Body of pancreas (tissue), 4 donors: ENCODE measurements around the gene RCC2.

Experiments
- POLR2A ChIP-seq, 3 donors: fragments of 450-650 bp; IDR thresholded peaks; one replicate each; pipeline ENCODE4 v1.6.1; 2016; ENCODE audit warnings: antibody characterized with exemption in 3 of 3, mild to moderate bottlenecking in 2 of 3
- TF ChIP-seq, protein P1 (sequence below), 7 experiments: fragments of 450-650 bp in 4 of 7; fragments of 200-600 bp in 3 of 7; sonication (generic) in 3 of 7; IDR thresholded peaks; one replicate each; pipeline ENCODE4 v1.5.1; 2016 to 2019; ENCODE audit warnings: antibody characterized with exemption in 7 of 7

GRCh38 chr1:17404820-17405219 lies 34.7 kb downstream of the RCC2 start:
- TF ChIP-seq, protein P1, sequence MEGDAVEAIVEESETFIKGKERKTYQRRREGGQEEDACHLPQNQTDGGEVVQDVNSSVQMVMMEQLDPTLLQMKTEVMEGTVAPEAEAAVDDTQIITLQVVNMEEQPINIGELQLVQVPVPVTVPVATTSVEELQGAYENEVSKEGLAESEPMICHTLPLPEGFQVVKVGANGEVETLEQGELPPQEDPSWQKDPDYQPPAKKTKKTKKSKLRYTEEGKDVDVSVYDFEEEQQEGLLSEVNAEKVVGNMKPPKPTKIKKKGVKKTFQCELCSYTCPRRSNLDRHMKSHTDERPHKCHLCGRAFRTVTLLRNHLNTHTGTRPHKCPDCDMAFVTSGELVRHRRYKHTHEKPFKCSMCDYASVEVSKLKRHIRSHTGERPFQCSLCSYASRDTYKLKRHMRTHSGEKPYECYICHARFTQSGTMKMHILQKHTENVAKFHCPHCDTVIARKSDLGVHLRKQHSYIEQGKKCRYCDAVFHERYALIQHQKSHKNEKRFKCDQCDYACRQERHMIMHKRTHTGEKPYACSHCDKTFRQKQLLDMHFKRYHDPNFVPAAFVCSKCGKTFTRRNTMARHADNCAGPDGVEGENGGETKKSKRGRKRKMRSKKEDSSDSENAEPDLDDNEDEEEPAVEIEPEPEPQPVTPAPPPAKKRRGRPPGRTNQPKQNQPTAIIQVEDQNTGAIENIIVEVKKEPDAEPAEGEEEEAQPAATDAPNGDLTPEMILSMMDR (IDR thresholded peaks at IDR 0.05): no peak
- no peak for TF ChIP-seq POLR2A (IDR thresholded peaks at IDR 0.05)
